HCT116 (cell line): ENCODE data around the gene ELAC1.

Source experiments
- CTCF ChIP-seq, 3 experiments: fragments of 200-600 bp in 1 of 3; sonication (generic) in 1 of 3; IDR thresholded peaks in 2 of 3; conservative IDR thresholded peaks in 1 of 3; 2 replicates each; pipeline ENCODE4 v1.5.1; 2012 to 2017; ENCODE audit warnings: low read depth in 2 of 3, low read length in 2 of 3, antibody characterized with exemption in 1 of 3, borderline replicate concordance in 1 of 3, control low read depth in 1 of 3, mild to moderate bottlenecking in 1 of 3, mixed read lengths in 1 of 3, mixed run types in 1 of 3, moderate library complexity in 1 of 3; ENCODE audit not compliant: insufficient read depth in 1 of 3
- FOSL1 ChIP-seq: IDR thresholded peaks from 2 replicates; pipeline ENCODE4 v1.6.1; 2012; ENCODE audit warnings: low read depth
- RAD21 ChIP-seq: IDR thresholded peaks from 2 replicates; pipeline ENCODE4 v1.6.1; 2012; ENCODE audit warnings: low read depth, mild to moderate bottlenecking
- REST ChIP-seq: IDR thresholded peaks from 2 replicates; pipeline ENCODE4 v1.6.1; 2012; ENCODE audit warnings: low read depth

- TF ChIP-seq FOSL1 (no peak), CTCF (IDR thresholded peaks at IDR 0.05 in 2 of 3, conservative IDR thresholded peaks at IDR 0.05 in 1 of 3; ENCODE audit: borderline replicate concordance in 1 of 3, insufficient read depth in 1 of 3, low read depth in 2 of 3, low read length in 2 of 3) (no peak), REST (no peak), RAD21 (no peak)
Measured at GRCh38 chr18:50953822-50954221, 14.0 kb upstream of the ELAC1 start.
